Renal cortex interstitium (tissue), 11 donors: ENCODE results near the gene NETO2. TPM values are rescaled to one million over a fixed set of nuclear protein-coding genes. Genes with fewer than 3 reads are reported as not detected.
A peak's percentile ranks its signal among the peaks of the same experiment; 100 is the strongest.
"Not testable (repeated sequence)": the region's sequence is repeated elsewhere in the genome, so short reads cannot be mapped to it uniquely, and the experiment has no call there.

Experiments used
- DNase-seq, 11 donors: peaks; one replicate each; pipeline ENCODE4 v3.0.0-alpha.2; 2013; ENCODE audit warnings: low read depth in 9 of 11, low spot score in 4 of 11; ENCODE audit errors: extremely low read depth in 1 of 11
- polyA plus RNA-seq, 3 donors: library from polyadenylated mRNA; unstranded; fragments of 120-200 nt; gene quantifications; one replicate each; pipeline ENCODE4 v1.2.1, GENCODE V29; 2013; ENCODE audit not compliant: insufficient read length in 3 of 3

Gene NETO2
- polyA plus RNA-seq, 3 donors = 23.9 to 34.2 (median 30.6) TPM

GRCh38 chr16:47141773-47142485 is 1.8 kb downstream of the NETO2 start:
- DNase-seq = peak in 10 of 11 donors; percentile 59 to 88 (median 74)

- no peak for DNase-seq
Measured at GRCh38 chr16:47140686-47141085, 3.1 kb downstream of the NETO2 start.

DNA sequence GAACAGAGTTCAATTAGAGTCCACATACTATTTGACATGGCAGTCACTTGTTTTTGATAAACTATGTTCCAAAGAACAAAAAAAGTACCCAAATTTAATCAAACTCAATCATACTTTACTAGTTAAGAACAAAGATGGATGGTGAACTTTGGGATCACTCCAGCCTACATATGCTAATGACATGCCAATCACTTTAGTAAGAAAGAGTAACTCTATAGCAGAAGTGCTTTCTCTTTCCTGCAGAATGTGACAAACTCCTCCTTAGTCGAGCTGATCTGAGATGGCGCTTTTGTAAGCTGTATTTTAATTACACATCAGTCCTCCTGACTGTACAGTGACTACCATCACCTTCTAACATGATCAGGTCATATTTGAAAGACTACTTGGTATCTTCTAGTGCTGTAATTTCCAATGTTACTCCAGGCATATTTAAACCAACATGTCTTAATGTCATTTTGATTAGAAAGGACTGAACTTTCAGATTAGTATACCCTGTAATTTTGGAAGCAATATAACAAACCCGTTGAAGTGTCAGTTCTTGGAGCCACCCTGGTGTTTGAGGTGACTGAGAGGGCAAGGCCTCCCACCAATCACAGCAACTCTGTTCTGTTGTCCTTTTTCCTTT is 4.1 kb downstream of the NETO2 start:
- DNase-seq = no peak

GRCh38 chr16:47137925-47138324 is 5.8 kb downstream of the NETO2 start:
- not testable (repeated sequence) for DNase-seq

GRCh38 chr16:47136099-47136842 is 7.5 kb downstream of the NETO2 start:
- DNase-seq = no peak

DNA sequence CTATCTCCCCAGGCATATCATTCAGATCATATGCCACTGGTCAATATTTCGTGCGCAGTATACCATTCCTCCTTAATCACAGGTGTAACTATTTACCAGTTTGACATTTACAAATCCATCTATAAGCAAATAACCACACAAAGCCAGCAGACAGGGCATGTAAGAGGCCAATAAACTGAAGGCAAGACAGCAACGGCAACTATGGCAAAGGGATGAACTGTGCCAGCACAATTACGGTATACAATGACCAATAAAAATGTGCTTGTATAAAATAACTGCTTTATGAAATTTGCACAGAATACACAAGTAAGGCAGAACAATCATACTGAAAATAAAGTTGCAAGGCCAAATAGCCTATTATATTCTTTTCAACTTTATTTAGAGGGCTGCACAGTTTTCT is 9.2 kb downstream of the NETO2 start:
- no peak for DNase-seq

GRCh38 chr16:47132308-47132707 is 11.4 kb downstream of the NETO2 start:
- DNase-seq = peak in 1 of 11 donors; percentile 0

GRCh38 chr16:47129755-47130435 is 13.8 kb downstream of the NETO2 start:
- no peak for DNase-seq

DNA sequence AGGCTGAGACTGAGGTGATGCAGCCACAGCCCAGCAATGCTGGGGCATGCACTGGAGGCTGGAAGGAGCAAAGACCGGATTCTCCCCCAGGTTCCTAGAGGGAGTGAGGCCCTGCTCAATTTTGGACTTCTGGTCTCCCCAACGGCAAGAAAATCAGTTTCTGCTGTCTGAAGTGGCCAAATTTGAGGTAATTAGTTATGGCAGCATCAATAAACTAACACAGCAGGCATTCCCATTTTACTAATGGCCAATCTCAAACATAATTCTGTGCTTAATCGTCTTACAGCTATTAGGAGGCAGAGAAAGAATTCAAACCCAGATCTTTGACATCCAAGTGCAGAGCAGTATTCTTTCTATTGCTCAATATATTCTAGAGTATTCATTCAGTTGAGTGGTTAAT is 16.2 kb downstream of the NETO2 start:
- no peak for DNase-seq

DNA sequence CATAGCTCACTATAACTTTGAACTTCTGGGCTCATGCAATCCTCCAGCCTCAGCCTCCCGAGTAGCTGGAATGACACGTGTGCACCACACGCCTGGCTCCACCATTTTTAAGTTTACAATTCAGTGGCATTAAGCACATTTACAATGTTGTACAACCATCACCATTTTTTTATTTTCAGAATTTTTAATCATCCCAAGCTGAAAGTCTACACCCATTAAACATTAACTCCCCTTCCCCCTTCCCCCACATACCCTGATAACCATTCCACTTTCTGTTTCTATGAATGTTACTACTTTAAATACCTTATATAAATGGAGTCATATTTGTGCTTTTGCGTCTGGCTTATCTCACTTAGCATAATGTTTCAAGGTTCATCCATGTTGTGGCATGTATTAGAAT is 18.0 kb downstream of the NETO2 start:
- no peak for DNase-seq

GRCh38 chr16:47113130-47113529 is 30.6 kb downstream of the NETO2 start:
- no peak for DNase-seq

DNA sequence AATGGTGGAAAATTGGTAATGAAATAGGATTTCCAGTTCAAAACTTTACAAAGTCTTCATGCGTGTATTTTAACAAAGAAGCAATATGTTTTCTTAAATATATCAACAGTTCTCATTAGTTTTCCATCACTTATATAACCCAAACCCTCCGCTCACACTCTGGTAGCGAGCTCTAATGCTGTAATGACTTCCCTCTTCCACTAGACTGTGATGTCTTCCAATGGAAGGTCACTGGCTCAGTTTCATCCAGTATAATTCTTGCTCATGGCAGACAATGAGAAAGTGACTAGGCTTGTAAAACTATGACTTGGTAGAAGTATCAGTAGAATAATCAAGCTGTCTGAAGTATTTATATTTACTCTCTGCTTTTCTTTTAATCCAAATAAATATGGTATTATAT is 32.8 kb downstream of the NETO2 start:
- DNase-seq = no peak

- DNase-seq = no peak
Measured at GRCh38 chr16:47109361-47109760, 34.4 kb downstream of the NETO2 start.

DNA sequence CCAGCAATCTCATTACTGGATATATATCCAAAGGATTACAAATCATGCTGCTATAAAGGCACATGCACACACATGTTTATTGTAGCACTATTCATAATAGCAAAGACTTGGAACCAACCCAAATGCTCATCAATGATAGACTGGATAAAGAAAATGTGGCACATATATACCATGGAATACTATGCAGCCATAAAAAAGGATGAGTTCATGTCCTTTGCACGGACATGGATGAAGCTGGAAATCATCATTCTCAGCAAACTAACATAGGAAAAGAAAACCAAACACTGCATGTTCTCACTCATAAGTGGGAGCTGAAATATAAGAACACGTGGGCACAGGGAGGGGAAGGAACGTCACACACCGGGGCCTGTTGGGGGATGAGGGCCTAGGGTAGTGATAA is 40.8 kb downstream of the NETO2 start:
- DNase-seq = not testable (repeated sequence)

- DNase-seq = not testable (repeated sequence)
Measured at GRCh38 chr16:47097154-47097553, 46.6 kb downstream of the NETO2 start.

- no peak for DNase-seq
Measured at GRCh38 chr16:47096297-47096696, 47.4 kb downstream of the NETO2 start.

- DNase-seq = no peak
Measured at GRCh38 chr16:47084198-47084597, 59.5 kb downstream of the NETO2 start.

GRCh38 chr16:47082099-47082865 is 61.5 kb downstream of the NETO2 start:
- DNase-seq = no peak

DNA sequence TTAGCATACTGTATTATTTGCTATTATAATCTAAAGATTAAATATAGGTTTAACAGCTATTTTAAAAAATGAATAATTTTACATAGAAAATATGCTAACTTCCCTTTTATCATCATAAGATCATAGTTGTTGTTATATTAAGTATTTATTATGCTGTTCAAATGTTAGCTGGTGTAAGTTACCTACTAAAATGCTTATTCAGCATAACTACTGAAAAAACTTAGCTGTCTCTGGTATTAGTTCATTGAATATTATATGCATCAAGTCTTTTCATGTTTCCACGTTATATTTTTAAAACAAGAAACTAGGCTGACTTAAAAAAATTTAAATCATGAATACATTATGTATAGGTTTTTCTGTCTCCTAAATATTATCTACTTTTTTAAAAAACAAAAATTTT is 62.6 kb downstream of the NETO2 start:
- no peak for DNase-seq
